BLaER1 treated with 17β-estradiol and CSF1 and Interleukin-3, amounts not matched to agents 10 nM and 100 nM (cell line): ENCODE measurements around the gene USP31.

Experiments
- H3K27ac ChIP-seq, 11 experiments: shearing (Covaris generic); formaldehyde crosslinking; 2 replicates each; pipeline ENCODE4 v1.8.1; 2022
- H3K27me3 ChIP-seq, 11 experiments: shearing (Covaris generic); formaldehyde crosslinking; 2 replicates each; pipeline ENCODE4 v1.8.1; 2022
- H3K36me3 ChIP-seq, 11 experiments: shearing (Covaris generic); formaldehyde crosslinking; 2 replicates each; pipeline ENCODE4 v1.8.1; 2022
- H3K4me1 ChIP-seq, 10 experiments: shearing (Covaris generic); formaldehyde crosslinking; 2 replicates each; pipeline ENCODE4 v1.8.1; 2022
- H3K4me2 ChIP-seq, 11 experiments: shearing (Covaris generic); formaldehyde crosslinking; 2 replicates each; pipeline ENCODE4 v1.8.1; 2022
- H3K4me3 ChIP-seq, 10 experiments: shearing (Covaris generic); formaldehyde crosslinking; 2 replicates each; pipeline ENCODE4 v1.8.1; 2022
- H3K9ac ChIP-seq, 11 experiments: shearing (Covaris generic); formaldehyde crosslinking; 2 replicates each; pipeline ENCODE4 v1.8.1; 2022
- H3K9me3 ChIP-seq, 11 experiments: shearing (Covaris generic); formaldehyde crosslinking; replicated peaks in 1 of 11; 2 replicates each; pipeline ENCODE4 v1.8.1; 2022
- H4K20me1 ChIP-seq, 11 experiments: shearing (Covaris generic); formaldehyde crosslinking; 2 replicates each; pipeline ENCODE4 v1.8.1; 2022
- Cebpa-rat ChIP-seq, 11 experiments: shearing (Covaris generic); IDR thresholded peaks; 2 replicates each; pipeline ENCODE4 v1.8.1; 2022

Gene USP31

GRCh38 chr16:23089111-23089510 is 60.1 kb downstream of the USP31 start:
- H3K27me3 ChIP-seq, result no peaks in the 10 kb centered on the region
- no peak overlapping the region for H3K9ac ChIP-seq
- no peak overlapping the region for H3K27ac ChIP-seq
- no peaks in the 10 kb centered on the region for H3K4me1 ChIP-seq
- H3K4me2 ChIP-seq, result no peak overlapping the region
- no peaks in the 10 kb centered on the region for H4K20me1 ChIP-seq
- peaks cover 0 to 8% (median 2%) of the 10 kb centered on the region in 11 experiments; a peak in 4 of 22 replicates for H3K9me3 ChIP-seq
- peaks cover 38 to 91% (median 66%) of the 10 kb centered on the region in 11 experiments for H3K36me3 ChIP-seq
- H3K4me3 ChIP-seq, result no peak overlapping the region
- no peak for TF ChIP-seq Cebpa-rat (IDR thresholded peaks at IDR 0.05)

GRCh38 chr16:23088018-23088417 is 61.2 kb downstream of the USP31 start:
- Histone ChIP-seq H4K20me1 (no peaks in the 10 kb centered on the region), H3K4me3 (no peak overlapping the region), H3K4me1 (no peaks in the 10 kb centered on the region), H3K27me3 (no peaks in the 10 kb centered on the region), H3K4me2 (no peak overlapping the region), H3K36me3 (peaks cover 36 to 87% (median 60%) of the 10 kb centered on the region in 11 experiments), H3K27ac (no peak overlapping the region), H3K9ac (no peak overlapping the region), H3K9me3 (no peaks in the 10 kb centered on the region; a peak in 1 of 22 replicates)
- TF ChIP-seq Cebpa-rat (IDR thresholded peaks at IDR 0.05), result no peak

GRCh38 chr16:23085949-23086348 is 63.3 kb downstream of the USP31 start:
- H3K4me3 ChIP-seq, result no peak overlapping the region
- no peaks in the 10 kb centered on the region for H3K27me3 ChIP-seq
- H3K27ac ChIP-seq, result no peak overlapping the region
- TF ChIP-seq Cebpa-rat (IDR thresholded peaks at IDR 0.05), result no peak
- H3K4me2 ChIP-seq, result no peak overlapping the region
- H3K4me1 ChIP-seq, result no peaks in the 10 kb centered on the region
- H3K9ac ChIP-seq, result no peak overlapping the region
- H3K9me3 ChIP-seq, result no peaks in the 10 kb centered on the region; a peak in 1 of 22 replicates
- H4K20me1 ChIP-seq, result no peaks in the 10 kb centered on the region
- H3K36me3 ChIP-seq, result peaks cover 37 to 90% (median 73%) of the 10 kb centered on the region in 11 experiments

GRCh38 chr16:23082161-23082788 is 67.0 kb downstream of the USP31 start:
- no peak overlapping the region for H3K9ac ChIP-seq
- H3K4me3 ChIP-seq, result no peak overlapping the region
- H3K27ac ChIP-seq, result no peak overlapping the region
- no peaks in the 10 kb centered on the region for H3K4me1 ChIP-seq
- H3K9me3 ChIP-seq, result no peaks in the 10 kb centered on the region; a peak in 1 of 22 replicates
- TF ChIP-seq Cebpa-rat (IDR thresholded peaks at IDR 0.05), result no peak
- H3K4me2 ChIP-seq, result no peak overlapping the region
- H3K36me3 ChIP-seq, result peaks cover 35 to 92% (median 71%) of the 10 kb centered on the region in 11 experiments
- H4K20me1 ChIP-seq, result no peaks in the 10 kb centered on the region
- H3K27me3 ChIP-seq, result no peaks in the 10 kb centered on the region

- no peaks in the 10 kb centered on the region for H3K4me1 ChIP-seq
- no peak overlapping the region for H3K4me2 ChIP-seq
- no peak overlapping the region for H3K27ac ChIP-seq
- no peaks in the 10 kb centered on the region; a peak in 1 of 22 replicates for H3K9me3 ChIP-seq
- no peaks in the 10 kb centered on the region for H3K27me3 ChIP-seq
- H3K36me3 ChIP-seq, result peaks cover 38 to 92% (median 71%) of the 10 kb centered on the region in 11 experiments
- H3K4me3 ChIP-seq, result no peak overlapping the region
- no peak overlapping the region for H3K9ac ChIP-seq
- no peak for TF ChIP-seq Cebpa-rat (IDR thresholded peaks at IDR 0.05)
- H4K20me1 ChIP-seq, result no peaks in the 10 kb centered on the region
Observed at GRCh38 chr16:23081675-23082119, 67.6 kb downstream of the USP31 start.

- no peak for TF ChIP-seq Cebpa-rat (IDR thresholded peaks at IDR 0.05)
- Histone ChIP-seq H3K36me3 (peaks cover 48 to 96% (median 76%) of the 10 kb centered on the region in 11 experiments), H3K4me1 (no peaks in the 10 kb centered on the region)
Observed at GRCh38 chr16:23080747-23081146, 68.5 kb downstream of the USP31 start.

GRCh38 chr16:23080329-23080728 is 68.9 kb downstream of the USP31 start:
- TF ChIP-seq Cebpa-rat (IDR thresholded peaks at IDR 0.05), result no peak
- Histone ChIP-seq H4K20me1 (no peaks in the 10 kb centered on the region), H3K9ac (no peak overlapping the region), H3K27me3 (no peaks in the 10 kb centered on the region), H3K4me3 (no peak overlapping the region), H3K9me3 (no peaks in the 10 kb centered on the region; a peak in 1 of 22 replicates), H3K27ac (no peak overlapping the region), H3K36me3 (peaks cover 49 to 96% (median 76%) of the 10 kb centered on the region in 11 experiments), H3K4me2 (no peak overlapping the region), H3K4me1 (no peaks in the 10 kb centered on the region)

More at GRCh38 chr16:23080747-23081146, 68.5 kb downstream of the USP31 start:
- Histone ChIP-seq H4K20me1 (no peaks in the 10 kb centered on the region), H3K27ac (no peak overlapping the region), H3K27me3 (no peaks in the 10 kb centered on the region), H3K4me3 (no peak overlapping the region), H3K9ac (no peak overlapping the region), H3K9me3 (no peaks in the 10 kb centered on the region; a peak in 1 of 22 replicates), H3K4me2 (no peak overlapping the region)

GRCh38 chr16:23079675-23080301 is 69.5 kb downstream of the USP31 start:
- H3K9me3 ChIP-seq, result no peaks in the 10 kb centered on the region; a peak in 1 of 22 replicates
- H3K4me1 ChIP-seq, result no peaks in the 10 kb centered on the region
- no peak overlapping the region for H3K4me3 ChIP-seq
- no peak overlapping the region for H3K9ac ChIP-seq
- no peaks in the 10 kb centered on the region for H4K20me1 ChIP-seq
- no peaks in the 10 kb centered on the region for H3K27me3 ChIP-seq
- H3K27ac ChIP-seq, result no peak overlapping the region
- peaks cover 49 to 96% (median 73%) of the 10 kb centered on the region in 11 experiments for H3K36me3 ChIP-seq
- H3K4me2 ChIP-seq, result no peak overlapping the region
- TF ChIP-seq Cebpa-rat (IDR thresholded peaks at IDR 0.05), result no peak

- no peak overlapping the region for H3K9ac ChIP-seq
- H4K20me1 ChIP-seq, result no peaks in the 10 kb centered on the region
- H3K9me3 ChIP-seq, result no peaks in the 10 kb centered on the region
- H3K4me2 ChIP-seq, result no peak overlapping the region
- TF ChIP-seq Cebpa-rat (IDR thresholded peaks at IDR 0.05), result no peak
- no peak overlapping the region for H3K4me3 ChIP-seq
- no peak overlapping the region for H3K27ac ChIP-seq
- no peaks in the 10 kb centered on the region for H3K27me3 ChIP-seq
- H3K4me1 ChIP-seq, result peaks cover 10 to 17% (median 15%) of the 10 kb centered on the region in 10 experiments; a peak in 19 of 20 replicates
- H3K36me3 ChIP-seq, result peaks cover 40 to 95% (median 57%) of the 10 kb centered on the region in 11 experiments
Observed at GRCh38 chr16:23074423-23074822, 74.8 kb downstream of the USP31 start.
